A673 (cell line): ENCODE results near the gene PLCE1. TPM values are rescaled to one million over a fixed set of nuclear protein-coding genes. Genes with fewer than 3 reads are reported as not detected.

ENCODE experiments used
- BruUV-seq: library from RNA; stranded (reverse); fragments of 400-500 nt; replicated peaks from 2 replicates; lab custom pipeline; 2021; lab: Mats Ljungman, UMichigan
- CTCF ChIA-PET: fragments of 300-600 bp; sonication (Branson Sonifier 250); formaldehyde crosslinking; loops from one replicate; lab custom pipeline; 2022; ENCODE audit warnings: antibody characterized with exemption; lab: Charles Lee
- POLR2A ChIA-PET: fragments of 300-600 bp; sonication (Branson Sonifier 250); formaldehyde crosslinking; loops from one replicate; lab custom pipeline; 2022; ENCODE audit warnings: antibody characterized with exemption; ENCODE audit not compliant: low non-redundant PET; lab: Charles Lee
- DNase-seq: peaks from one replicate; pipeline ENCODE4 v3.0.0-alpha.2; 2015; ENCODE audit warnings: low spot score
- H3K27ac ChIP-seq: fragments of 200-600 bp; sonication (generic); 2 replicates; pipeline ENCODE4 v1.5.1; 2016; ENCODE audit warnings: mixed run types, low read depth, mild to moderate bottlenecking, mixed read lengths, antibody characterized with exemption, low read length; ENCODE audit not compliant: poor library complexity, severe bottlenecking
- H3K27me3 ChIP-seq: fragments of 200-600 bp; sonication (generic); replicated peaks from 2 replicates; pipeline ENCODE4 v1.6.1; 2017; ENCODE audit warnings: mixed run types, low read depth, mild to moderate bottlenecking, mixed read lengths, antibody characterized with exemption, low read length; ENCODE audit not compliant: insufficient read depth, poor library complexity
- H3K36me3 ChIP-seq: fragments of 200-600 bp; sonication (generic); 2 replicates; pipeline ENCODE4 v1.6.1; 2016; ENCODE audit warnings: mixed run types, mild to moderate bottlenecking, mixed read lengths, antibody characterized with exemption, low read length; ENCODE audit not compliant: insufficient read depth, poor library complexity, severe bottlenecking
- H3K4me1 ChIP-seq: fragments of 200-600 bp; sonication (generic); 2 replicates; pipeline ENCODE4 v1.6.1; 2017; ENCODE audit warnings: mixed run types, mild to moderate bottlenecking, mixed read lengths, antibody characterized with exemption, low read length; ENCODE audit not compliant: insufficient read depth, poor library complexity, severe bottlenecking
- H3K4me3 ChIP-seq: fragments of 200-600 bp; sonication (generic); 2 replicates; pipeline ENCODE4 v1.5.1; 2016; ENCODE audit warnings: low read depth, mixed run types, mild to moderate bottlenecking, mixed read lengths, low read length; ENCODE audit not compliant: poor library complexity, severe bottlenecking
- H3K9me3 ChIP-seq: fragments of 200-600 bp; sonication (generic); 2 replicates; pipeline ENCODE4 v1.6.1; 2016; ENCODE audit warnings: mixed run types, low read depth, mild to moderate bottlenecking, mixed read lengths, antibody characterized with exemption, low read length; ENCODE audit not compliant: poor library complexity, severe bottlenecking
- EZH2 ChIP-seq: fragments of 200-600 bp; sonication (generic); IDR thresholded peaks from 2 replicates; pipeline ENCODE4 v1.6.1; 2017; ENCODE audit warnings: borderline replicate concordance, low read depth, mild to moderate bottlenecking, mixed read lengths, antibody characterized with exemption, low read length; ENCODE audit not compliant: poor library complexity, severe bottlenecking
- intact Hi-C: fragments of 100-400 bp; cut with micrococcal nuclease; formaldehyde crosslinking; loops from one replicate; pipeline ENCODE4 v1.10.0; 2022; ENCODE audit not compliant: unreplicated experiment
- total RNA-seq: library from RNA; stranded (reverse); gene quantifications from 2 replicates; pipeline ENCODE4 v1.2.3, GENCODE V29; 2021
- TF ChIP-seq, protein P1 (sequence below): fragments of 300-800, 200-600 bp; sonication (generic); conservative IDR thresholded peaks from 2 replicates; pipeline ENCODE4 v1.5.1; 2017; ENCODE audit warnings: low read depth, mild to moderate bottlenecking, antibody characterized with exemption, low read length, moderate library complexity, mixed read lengths

Gene PLCE1
- total RNA-seq, 1 experiment from 2014 or later, result 0.26 TPM

DNA sequence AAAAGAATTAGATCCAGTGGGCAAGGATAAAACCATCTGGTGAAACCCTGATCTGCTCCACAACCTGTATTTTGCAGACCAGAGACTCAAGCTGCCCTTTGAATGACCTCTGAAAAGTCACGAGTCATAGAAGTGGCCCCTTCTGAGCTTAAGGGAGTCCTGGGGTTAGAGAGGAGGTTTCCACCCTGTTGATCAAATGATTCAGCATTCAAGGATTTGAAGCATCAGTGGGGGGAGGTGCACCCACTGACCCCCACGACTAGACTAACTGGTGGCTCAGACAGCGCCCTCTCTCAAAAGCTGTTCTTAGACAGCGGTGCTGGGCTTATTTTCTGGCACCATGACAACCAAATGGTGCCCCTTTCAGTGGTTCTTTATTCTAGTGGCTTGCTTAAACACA, 44.3 kb downstream of the PLCE1 start:
- Histone ChIP-seq H3K4me1 (no peaks in the 10 kb centered on the region), H3K4me3 (no peak overlapping the region), H3K27me3 (no peaks in the 10 kb centered on the region), H3K36me3 (no peaks in the 10 kb centered on the region), H3K27ac (no peak overlapping the region), H3K9me3 (no peaks in the 10 kb centered on the region)
- no peak for DNase-seq
- BruUV-seq, result no TSS peak
- no peak for TF ChIP-seq EZH2
- TF ChIP-seq, protein P1, sequence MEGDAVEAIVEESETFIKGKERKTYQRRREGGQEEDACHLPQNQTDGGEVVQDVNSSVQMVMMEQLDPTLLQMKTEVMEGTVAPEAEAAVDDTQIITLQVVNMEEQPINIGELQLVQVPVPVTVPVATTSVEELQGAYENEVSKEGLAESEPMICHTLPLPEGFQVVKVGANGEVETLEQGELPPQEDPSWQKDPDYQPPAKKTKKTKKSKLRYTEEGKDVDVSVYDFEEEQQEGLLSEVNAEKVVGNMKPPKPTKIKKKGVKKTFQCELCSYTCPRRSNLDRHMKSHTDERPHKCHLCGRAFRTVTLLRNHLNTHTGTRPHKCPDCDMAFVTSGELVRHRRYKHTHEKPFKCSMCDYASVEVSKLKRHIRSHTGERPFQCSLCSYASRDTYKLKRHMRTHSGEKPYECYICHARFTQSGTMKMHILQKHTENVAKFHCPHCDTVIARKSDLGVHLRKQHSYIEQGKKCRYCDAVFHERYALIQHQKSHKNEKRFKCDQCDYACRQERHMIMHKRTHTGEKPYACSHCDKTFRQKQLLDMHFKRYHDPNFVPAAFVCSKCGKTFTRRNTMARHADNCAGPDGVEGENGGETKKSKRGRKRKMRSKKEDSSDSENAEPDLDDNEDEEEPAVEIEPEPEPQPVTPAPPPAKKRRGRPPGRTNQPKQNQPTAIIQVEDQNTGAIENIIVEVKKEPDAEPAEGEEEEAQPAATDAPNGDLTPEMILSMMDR, result no peak
- CTCF ChIA-PET, result no interaction called here
- intact Hi-C loops, result no loop called here
- POLR2A ChIA-PET, result no interaction called here

DNA sequence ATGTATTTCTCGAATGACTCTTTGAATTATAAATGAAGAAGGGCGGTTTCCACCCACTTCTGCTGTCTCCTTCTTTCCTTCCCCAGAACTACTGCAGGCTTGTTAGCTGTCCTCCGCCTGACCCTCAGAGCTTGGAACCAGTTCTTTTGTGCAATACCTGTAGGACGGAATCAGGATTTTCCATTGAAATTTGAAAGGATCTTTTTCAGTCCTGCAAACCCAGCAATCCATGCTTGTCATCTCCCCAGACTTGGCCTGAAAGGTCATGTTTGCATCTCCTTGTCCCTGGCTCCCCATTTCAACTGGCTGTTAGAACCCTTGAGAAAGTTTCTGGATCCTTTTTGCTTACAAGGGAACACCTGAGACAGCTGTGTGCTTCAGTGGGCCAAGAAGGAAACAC, 47.5 kb downstream of the PLCE1 start:
- POLR2A ChIA-PET, result no interaction called here
- TF ChIP-seq, protein P1, result no peak
- TF ChIP-seq EZH2, result no peak
- Histone ChIP-seq H3K4me3 (no peak overlapping the region), H3K36me3 (no peaks in the 10 kb centered on the region), H3K9me3 (no peaks in the 10 kb centered on the region), H3K27me3 (peaks cover 3% of the 10 kb centered on the region), H3K27ac (no peak overlapping the region), H3K4me1 (no peaks in the 10 kb centered on the region)
- intact Hi-C loops, result no loop called here
- no peak for DNase-seq
- CTCF ChIA-PET, result no interaction called here
- no TSS peak for BruUV-seq

DNA sequence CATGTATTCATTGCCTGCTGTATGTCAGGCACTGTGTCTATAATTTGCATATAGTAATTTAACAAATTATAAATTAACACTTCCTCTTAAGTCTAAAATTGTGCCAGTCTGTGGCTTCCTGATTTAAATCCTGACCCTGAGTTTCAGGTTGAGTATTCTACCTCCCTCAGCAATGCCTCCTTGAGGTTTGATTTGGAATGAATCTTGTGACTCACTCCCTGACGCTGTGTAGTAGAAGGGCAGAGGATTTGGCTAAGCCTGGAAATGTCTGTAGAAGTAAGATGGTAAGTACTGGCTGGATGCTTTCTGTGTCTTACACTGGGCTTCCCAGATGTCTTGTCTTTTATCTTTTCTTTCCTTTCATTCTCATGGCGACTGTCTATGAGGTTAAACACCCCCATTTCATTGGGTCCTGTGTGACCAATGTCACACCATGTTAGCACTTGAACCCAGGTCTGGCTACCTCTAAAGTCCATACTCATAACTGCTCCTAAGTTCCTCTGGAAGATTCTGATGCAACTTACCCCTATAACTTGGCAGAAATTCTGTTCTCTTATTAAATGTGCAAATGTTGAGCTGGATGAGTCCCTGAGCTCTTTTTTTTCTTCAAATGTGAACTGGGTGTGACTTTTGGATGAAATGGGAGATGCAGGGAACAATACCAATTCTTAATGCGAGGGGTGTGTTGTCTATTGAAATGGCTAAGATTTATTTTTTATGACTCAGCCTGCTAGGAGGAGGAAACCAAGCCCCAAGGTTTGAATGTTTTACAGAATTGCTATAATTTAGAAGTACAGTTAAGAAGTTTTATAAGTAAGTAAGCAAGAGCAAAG, 48.5 kb downstream of the PLCE1 start:
- intact Hi-C loops, result no loop called here
- POLR2A ChIA-PET, result no interaction called here
- peaks cover 3% of the 10 kb centered on the region for H3K27me3 ChIP-seq
- DNase-seq, result peak; percentile 4
- H3K9me3 ChIP-seq, result no peaks in the 10 kb centered on the region
- TF ChIP-seq, protein P1, result no peak
- TF ChIP-seq EZH2, result no peak
- no peaks in the 10 kb centered on the region for H3K4me1 ChIP-seq
- H3K36me3 ChIP-seq, result no peaks in the 10 kb centered on the region
- H3K27ac ChIP-seq, result no peak overlapping the region
- CTCF ChIA-PET, result no interaction called here
- no peak overlapping the region for H3K4me3 ChIP-seq
- no TSS peak for BruUV-seq
